GM18507 (cell line): Measurements from ENCODE around the gene BCL11B.

Experiments
- DNase-seq: peaks from one replicate; pipeline ENCODE4 v3.0.0; 2011; ENCODE audit warnings: low read depth; ENCODE audit not compliant: insufficient read length; ENCODE audit errors: extremely low spot score
- FAIRE-seq: peaks from 2 replicates; lab custom pipeline; 2011; peaks lifted over from hg19 to GRCh38; lab: Jason Lieb, UNC

The BCL11B gene

GRCh38 chr14:99132821-99133635 lies 139.0 kb downstream of the BCL11B start:
- FAIRE-seq (no peak), DNase-seq (no peak)

DNA sequence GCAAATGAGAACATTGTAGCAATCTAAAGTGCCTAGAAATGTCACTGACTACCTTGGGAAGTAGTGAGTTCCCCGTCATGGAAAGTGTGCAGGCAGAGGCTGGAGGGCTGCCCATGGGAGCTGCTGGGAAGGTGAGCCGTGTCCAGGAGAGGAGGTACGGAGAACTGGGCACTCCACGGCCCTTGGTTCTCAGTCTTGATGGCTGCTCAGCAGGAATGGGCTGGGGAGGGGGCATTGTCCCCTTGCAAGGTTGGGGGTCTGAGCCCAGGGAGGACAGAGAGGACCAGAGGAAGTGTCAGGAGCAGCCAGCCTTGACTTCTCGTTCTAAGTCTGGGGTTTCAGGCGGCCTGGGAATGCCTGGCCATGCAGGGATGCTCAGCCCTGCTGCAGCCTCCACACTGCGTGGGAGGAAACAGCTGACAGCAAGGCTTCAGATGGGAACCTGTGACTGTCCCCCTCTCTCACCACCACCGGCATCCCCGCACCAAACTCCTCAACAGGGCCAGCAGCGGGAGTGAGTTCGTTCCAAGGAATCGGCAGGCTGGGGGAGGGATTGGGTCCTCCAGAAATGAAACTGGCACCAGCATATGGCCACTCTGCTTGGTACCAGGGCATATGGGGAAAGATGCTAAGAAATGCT lies 140.2 kb downstream of the BCL11B start:
- no peak for DNase-seq
- FAIRE-seq, result no peak

DNA sequence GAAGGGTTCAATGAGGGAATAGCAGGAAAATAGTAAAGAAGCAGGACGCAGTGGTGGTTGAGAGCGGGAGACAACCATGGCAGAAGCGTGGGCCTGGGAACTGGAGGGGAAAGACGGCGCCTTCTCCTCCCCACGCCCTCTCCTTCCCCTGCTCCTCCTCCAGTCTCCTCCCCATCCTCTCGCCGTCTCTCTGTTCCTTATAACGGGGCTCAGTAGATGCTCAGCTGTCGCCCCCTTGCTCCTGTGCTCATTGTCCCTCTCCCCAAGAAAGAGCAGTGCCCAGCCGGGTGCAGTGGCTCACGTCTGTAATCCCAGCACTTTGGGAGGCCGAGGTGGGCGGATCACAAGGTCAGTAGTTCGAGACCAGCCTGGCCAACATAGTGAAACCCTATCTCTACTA lies 142.0 kb downstream of the BCL11B start:
- FAIRE-seq, result no peak
- no peak for DNase-seq

- FAIRE-seq, result no peak
Observed at GRCh38 chr14:99129211-99129696, 142.7 kb downstream of the BCL11B start.

GRCh38 chr14:99128185-99128584 lies 143.8 kb downstream of the BCL11B start:
- DNase-seq (no peak), FAIRE-seq (no peak)

More at GRCh38 chr14:99129211-99129696, 142.7 kb downstream of the BCL11B start:
- DNase-seq, result no peak

GRCh38 chr14:99127651-99128167 lies 144.3 kb downstream of the BCL11B start:
- FAIRE-seq, result no peak

DNA sequence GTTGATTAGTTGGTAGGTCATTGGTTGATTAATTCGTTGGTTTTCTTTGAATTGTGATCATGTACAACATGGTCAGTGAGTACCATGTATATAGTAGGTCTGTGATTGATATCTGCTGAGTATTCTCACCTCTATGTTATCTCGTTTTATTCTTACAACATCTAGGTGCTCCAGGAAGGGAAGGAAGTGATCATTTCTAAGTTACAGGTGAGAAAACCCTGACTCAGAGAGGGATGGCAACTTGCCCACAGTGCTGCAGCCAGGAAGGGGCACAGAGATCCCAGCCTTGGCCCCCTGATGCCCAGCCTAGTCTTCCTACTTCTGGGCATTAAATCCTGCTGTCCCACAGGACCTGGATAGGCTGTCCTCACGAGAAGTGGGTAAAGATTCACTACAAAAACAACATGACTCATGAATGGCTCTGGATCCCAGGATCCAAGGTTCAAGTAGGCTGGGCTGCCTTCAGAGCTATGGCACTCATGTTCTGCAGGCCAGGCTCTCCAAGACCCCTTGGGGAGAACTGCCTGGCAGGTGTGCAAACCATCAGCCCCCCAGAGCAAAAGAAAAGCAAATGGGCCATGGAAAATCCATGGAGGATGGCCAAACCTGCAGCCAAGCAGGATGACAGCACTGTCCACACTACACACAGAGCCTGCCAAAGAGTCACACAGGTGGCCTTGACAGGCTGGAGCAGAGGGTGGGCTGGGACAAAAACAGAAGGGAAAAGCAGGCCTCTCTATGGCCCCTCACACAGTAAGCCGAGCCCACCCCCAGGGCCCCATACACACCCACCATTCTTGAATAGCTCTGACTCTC lies 146.2 kb downstream of the BCL11B start:
- no peak for FAIRE-seq
- DNase-seq, result no peak

More at GRCh38 chr14:99127651-99128167, 144.3 kb downstream of the BCL11B start:
- no peak for DNase-seq

DNA sequence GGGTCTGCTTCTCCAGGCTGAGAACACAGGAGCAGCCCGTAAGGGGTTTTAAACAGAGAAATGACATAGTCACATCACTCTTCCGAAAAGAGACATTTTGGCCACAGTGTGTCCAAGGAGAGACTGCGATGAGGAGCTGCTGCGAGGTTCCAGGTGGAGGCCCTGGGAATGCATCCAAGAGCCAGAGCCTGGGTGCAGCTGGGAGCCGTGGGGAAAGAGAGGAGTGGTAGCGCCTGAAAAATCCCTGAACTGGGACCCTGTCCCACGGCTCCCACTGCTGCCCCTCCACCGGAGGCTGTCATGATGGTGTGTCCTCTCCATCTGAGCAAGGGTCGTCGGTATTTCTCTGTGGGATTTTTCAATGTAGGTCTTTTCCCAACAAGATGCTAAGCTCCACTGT lies 146.9 kb downstream of the BCL11B start:
- FAIRE-seq, result no peak
- no peak for DNase-seq

DNA sequence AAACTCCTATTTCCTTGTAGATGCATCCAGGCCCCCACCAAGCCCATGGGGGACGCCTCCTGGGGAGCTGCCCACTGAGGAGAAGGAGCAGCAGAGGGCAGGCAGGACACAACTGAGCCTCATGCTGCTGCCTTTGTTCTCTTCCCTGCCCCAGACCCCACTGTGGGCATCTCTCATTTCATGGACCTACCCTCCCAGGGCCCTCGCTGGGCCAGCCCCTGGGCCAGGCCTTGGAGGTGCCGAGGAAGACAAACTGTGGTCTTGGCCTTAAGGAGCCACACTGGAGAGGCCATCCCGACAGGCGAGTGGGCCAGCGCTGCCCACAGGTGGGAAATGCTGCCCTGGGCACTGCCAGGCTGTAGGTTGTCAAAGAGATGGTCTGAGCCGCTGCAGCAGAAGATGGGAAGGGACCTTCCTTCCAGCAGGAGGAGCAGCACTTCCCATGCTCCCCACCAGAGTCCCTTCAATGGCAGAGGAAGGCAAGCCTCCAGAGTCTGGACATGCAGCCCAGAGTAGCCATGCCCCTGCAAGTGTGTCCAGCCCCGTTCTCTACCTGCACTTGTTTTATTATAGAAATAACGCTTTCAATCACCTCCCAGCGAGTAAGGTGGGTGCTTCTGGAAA lies 147.4 kb downstream of the BCL11B start:
- DNase-seq, result no peak
- no peak for FAIRE-seq

GRCh38 chr14:99123208-99123870 lies 148.7 kb downstream of the BCL11B start:
- no peak for DNase-seq
- FAIRE-seq, result no peak

GRCh38 chr14:99122521-99123125 lies 149.4 kb downstream of the BCL11B start:
- FAIRE-seq (no peak), DNase-seq (no peak)

DNA sequence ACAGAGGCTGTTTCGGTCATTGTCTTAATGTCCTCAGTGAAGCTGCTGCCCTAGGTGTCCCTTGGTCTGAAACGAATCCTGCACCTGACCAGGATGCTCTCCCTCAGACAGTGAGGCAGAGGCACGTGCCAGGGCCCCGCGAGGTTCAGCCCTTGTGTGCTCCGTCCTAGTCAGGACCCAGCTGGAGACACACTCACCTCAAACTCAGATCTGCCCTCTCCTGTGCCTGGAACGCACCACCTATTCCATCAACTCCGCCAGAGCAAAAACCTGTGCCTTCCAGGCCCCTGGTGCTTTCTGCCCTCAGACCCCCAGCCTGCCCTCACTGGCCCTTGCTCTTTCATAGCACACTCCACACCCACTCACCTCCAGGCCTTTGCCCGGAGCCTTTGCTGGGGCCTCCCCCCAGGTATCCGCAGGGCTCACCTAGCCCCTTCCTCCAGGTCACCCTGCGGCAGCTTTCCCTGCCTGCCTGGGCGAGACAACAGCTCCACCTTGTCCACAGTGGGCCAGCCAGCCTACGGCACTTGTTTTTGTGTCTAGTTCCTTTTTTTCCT lies 150.6 kb downstream of the BCL11B start:
- DNase-seq (no peak), FAIRE-seq (no peak)

GRCh38 chr14:99120526-99121318 lies 151.3 kb downstream of the BCL11B start:
- no peak for FAIRE-seq
- DNase-seq, result no peak

GRCh38 chr14:99119554-99120525 lies 152.2 kb downstream of the BCL11B start:
- FAIRE-seq, result no peak
- no peak for DNase-seq
